Measurements from ENCODE around the gene TECPR2.

GRCh38 chr14:102451064-102451352, 88.3 kb downstream of the TECPR2 start:
- TF ChIP-seq CTCF (IDR thresholded peaks at IDR 0.05; ENCODE audit: low read depth, low read length) (no peak), POLR2A (IDR thresholded peaks at IDR 0.05; ENCODE audit: extremely low read depth, insufficient read length) (no peak), MYC (IDR thresholded peaks at IDR 0.05; ENCODE audit: low read depth, low read length) (no peak), MAX (IDR thresholded peaks at IDR 0.05; ENCODE audit: low read depth, low read length) (no peak)
